Effector memory CD8-positive, alpha-beta T cell (primary cell): Measurements from ENCODE around the gene DNAJB13.

ENCODE experiments used
- ATAC-seq: fragments of 150-1000 bp; cut with Tn5 transposase; replicated peaks from 2 replicates; pipeline ENCODE4 v1.10.0; 2021; ENCODE audit warnings: mild to moderate bottlenecking, moderate library complexity
- DNase-seq, 3 experiments: peaks; one replicate each; pipeline ENCODE4 v3.0.0; 2021
- H3K27ac Mint-ChIP-seq, 2 donors: one replicate each; pipeline ENCODE4 v1.8.0; 2022; ENCODE audit warnings: mild to moderate bottlenecking in 2 of 2, mixed read lengths in 2 of 2, moderate library complexity in 2 of 2
- H3K27me3 Mint-ChIP-seq, 2 donors: one replicate each; pipeline ENCODE4 v1.8.0; 2022; ENCODE audit warnings: mixed read lengths in 2 of 2
- H3K36me3 Mint-ChIP-seq: one replicate; pipeline ENCODE4 v1.8.0; 2022; ENCODE audit warnings: mild to moderate bottlenecking, moderate library complexity, mixed read lengths; ENCODE audit not compliant: insufficient read depth
- H3K4me1 Mint-ChIP-seq, 2 donors: one replicate each; pipeline ENCODE4 v1.8.0; 2022; ENCODE audit warnings: low read depth in 2 of 2, mixed read lengths in 2 of 2
- H3K4me3 Mint-ChIP-seq, 2 donors: one replicate each; pipeline ENCODE4 v1.8.0; 2022; ENCODE audit warnings: mild to moderate bottlenecking in 2 of 2, mixed read lengths in 2 of 2, moderate library complexity in 2 of 2
- H3K9me3 Mint-ChIP-seq, 2 donors: one replicate each; pipeline ENCODE4 v1.8.0; 2022; ENCODE audit warnings: mixed read lengths in 2 of 2

DNAJB13 gene

DNA sequence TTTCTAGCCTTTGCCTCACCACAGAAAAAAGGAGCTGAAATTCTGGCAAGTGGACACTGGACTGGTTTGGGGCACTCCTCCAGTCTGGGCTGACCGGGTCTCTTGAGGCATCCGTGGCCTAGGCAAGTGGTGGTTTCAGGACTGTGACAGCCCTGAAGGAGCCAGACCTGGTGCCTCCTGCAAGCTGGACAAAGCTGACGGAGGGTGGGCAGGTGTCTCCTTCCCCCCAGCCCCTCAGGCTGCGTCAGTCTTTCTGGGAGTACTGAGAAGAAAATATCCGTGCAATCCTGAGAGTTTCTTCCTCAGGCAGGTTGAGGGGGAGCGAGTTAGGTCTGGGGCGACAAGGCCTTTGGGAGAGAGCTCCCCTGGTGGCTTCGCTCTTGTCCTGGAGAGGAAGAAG lies 62.3 kb downstream of the DNAJB13 start:
- no peak for ATAC-seq
- Mint-ChIP-seq H3K9me3 (no peaks in the 10 kb centered on the region), H3K4me3 (no peak overlapping the region), H3K4me1 (peaks cover 45 to 48% of the 10 kb centered on the region in 2 donors), H3K36me3 (peaks cover 4% of the 10 kb centered on the region), H3K27me3 (no peaks in the 10 kb centered on the region), H3K27ac (peak overlapping the region; percentile 96 to 97)
- no peak for DNase-seq

DNA sequence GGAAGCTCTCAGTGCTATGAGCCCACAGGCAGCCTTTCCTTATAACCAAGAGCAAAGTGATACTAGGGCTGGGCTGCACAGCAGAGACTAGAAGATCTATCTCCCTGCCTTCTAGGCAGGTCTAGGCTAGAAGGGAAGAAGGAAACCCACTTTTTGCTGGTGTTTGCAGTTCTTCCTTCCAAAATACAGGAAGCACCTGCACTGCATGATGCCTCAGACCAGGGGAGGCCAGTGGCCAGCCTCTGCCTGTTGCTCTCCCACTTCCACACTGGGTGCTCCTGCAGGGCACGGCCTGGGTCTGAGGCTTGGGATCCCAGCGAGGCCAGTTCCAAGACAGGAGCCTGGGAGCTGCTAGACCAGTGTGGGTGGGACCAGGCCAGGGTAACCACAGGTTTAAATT lies 64.1 kb downstream of the DNAJB13 start:
- peaks cover 35 to 37% of the 10 kb centered on the region in 2 donors for H3K4me1 Mint-ChIP-seq
- no peak for ATAC-seq

DNA sequence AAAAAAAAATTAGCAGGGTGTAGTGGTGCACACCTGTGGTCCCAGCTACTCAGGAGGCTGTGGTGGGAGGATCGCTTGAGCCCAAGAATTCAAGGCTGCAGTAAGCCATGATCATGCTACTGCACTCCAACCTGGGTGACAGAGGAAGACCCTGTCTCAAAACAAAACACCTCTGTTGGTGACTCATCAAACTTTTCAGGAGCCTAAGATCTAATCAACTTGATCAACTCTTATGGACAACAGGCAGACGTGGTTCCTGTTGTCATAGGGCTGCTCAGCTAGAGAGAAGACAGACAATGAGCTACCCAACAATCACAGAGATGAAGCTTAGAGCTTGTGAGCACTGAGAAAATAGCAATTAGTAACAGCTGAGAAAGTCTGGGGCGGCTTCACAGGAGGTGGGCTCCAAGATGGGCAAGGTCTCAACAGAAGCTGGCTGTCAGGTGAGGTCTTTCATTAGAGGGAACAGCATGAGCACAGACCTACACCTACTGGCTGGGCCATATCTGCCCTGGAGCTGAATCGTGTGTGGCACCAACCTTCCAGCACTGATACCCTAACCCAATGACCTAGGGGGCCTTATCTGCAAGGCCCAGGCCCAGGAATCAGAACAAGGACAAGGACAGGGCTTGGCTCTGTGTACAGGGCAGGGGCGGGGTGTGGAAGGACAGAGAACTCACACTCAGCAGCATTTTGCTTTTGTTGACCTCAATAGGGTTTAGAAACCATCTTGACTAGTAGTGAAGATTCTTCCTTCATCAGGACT lies 65.3 kb downstream of the DNAJB13 start:
- H3K36me3 Mint-ChIP-seq, result peaks cover 4% of the 10 kb centered on the region
- DNase-seq (no peak), ATAC-seq (no peak)
- no peaks in the 10 kb centered on the region for H3K27me3 Mint-ChIP-seq
- no peaks in the 10 kb centered on the region for H3K9me3 Mint-ChIP-seq
- peak overlapping the region; percentile 33 to 80 for H3K27ac Mint-ChIP-seq
- peaks cover 23 to 24% of the 10 kb centered on the region in 2 donors for H3K4me1 Mint-ChIP-seq
- H3K4me3 Mint-ChIP-seq, result no peak overlapping the region

More for the DNA sequence above, 64.1 kb downstream of the DNAJB13 start:
- Mint-ChIP-seq H3K27me3 (no peaks in the 10 kb centered on the region), H3K36me3 (peaks cover 4% of the 10 kb centered on the region), H3K9me3 (no peaks in the 10 kb centered on the region), H3K27ac (peak overlapping the region; percentile 41 to 49), H3K4me3 (no peak overlapping the region)
- DNase-seq, result no peak

DNA sequence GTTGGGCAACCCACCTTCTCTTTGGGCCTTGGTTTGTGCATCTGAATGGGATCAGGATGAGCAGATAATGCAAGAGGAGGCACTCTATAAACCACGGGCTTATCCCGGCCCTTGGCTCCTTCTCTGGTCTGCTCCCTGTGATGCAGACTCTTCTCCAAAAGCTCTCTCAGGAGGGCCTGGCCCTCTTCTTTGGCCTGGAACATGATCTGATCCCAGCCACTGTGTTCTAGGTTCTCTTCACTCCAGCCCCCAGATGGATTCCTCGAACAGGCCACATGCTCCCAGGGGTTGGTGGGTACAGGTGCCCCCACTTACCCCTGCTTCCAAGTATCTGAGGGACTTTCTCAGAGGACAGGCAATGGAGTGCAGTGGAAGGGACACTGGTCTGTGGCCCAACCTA lies 66.8 kb downstream of the DNAJB13 start:
- no peaks in the 10 kb centered on the region for H3K27me3 Mint-ChIP-seq

DNA sequence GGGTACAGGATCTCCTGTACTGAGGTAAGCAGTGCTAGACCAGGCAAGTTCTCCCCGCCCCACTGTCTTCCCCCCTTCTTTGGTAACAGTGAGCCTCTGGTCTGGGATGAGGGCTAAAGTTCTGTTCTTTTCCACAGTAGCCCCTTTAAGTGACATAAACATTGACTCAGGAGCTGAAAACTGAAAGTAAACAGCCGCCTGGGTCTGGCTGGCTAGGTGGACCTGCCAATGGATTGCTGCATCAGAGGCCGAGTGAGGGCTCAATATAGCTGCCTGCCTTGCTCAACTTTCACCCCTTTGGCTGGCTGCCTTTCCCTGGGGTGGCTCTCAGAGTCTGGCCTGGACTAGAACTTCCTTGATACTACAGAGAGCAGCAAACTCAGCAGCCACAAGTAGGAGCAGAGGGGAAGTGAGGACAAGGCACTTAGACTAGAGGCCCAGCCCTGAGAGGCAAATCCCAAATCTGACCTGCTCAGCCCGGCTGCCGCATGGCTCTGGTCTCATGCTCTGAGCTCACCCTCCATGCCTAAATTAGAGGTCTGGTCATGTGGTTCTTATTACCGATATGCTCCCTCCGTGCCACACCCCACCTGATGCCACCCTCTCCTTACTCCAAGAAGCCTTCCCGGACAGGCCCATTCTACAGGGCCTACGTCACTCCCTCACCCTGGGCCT lies 67.6 kb downstream of the DNAJB13 start:
- no peaks in the 10 kb centered on the region for H3K9me3 Mint-ChIP-seq
- no peak overlapping the region for H3K4me3 Mint-ChIP-seq
- H3K36me3 Mint-ChIP-seq, result no peaks in the 10 kb centered on the region
- H3K27ac Mint-ChIP-seq, result no peak overlapping the region
- H3K27me3 Mint-ChIP-seq, result no peaks in the 10 kb centered on the region
- ATAC-seq (no peak), DNase-seq (no peak)
- peaks cover 9 to 14% of the 10 kb centered on the region in 2 donors for H3K4me1 Mint-ChIP-seq

More for the DNA sequence above, 66.8 kb downstream of the DNAJB13 start:
- H3K27ac Mint-ChIP-seq, result no peak overlapping the region
- H3K4me3 Mint-ChIP-seq, result no peak overlapping the region
- ATAC-seq (no peak), DNase-seq (no peak)
- no peaks in the 10 kb centered on the region for H3K36me3 Mint-ChIP-seq
- H3K9me3 Mint-ChIP-seq, result no peaks in the 10 kb centered on the region
- H3K4me1 Mint-ChIP-seq, result peaks cover 9 to 14% of the 10 kb centered on the region in 2 donors

DNA sequence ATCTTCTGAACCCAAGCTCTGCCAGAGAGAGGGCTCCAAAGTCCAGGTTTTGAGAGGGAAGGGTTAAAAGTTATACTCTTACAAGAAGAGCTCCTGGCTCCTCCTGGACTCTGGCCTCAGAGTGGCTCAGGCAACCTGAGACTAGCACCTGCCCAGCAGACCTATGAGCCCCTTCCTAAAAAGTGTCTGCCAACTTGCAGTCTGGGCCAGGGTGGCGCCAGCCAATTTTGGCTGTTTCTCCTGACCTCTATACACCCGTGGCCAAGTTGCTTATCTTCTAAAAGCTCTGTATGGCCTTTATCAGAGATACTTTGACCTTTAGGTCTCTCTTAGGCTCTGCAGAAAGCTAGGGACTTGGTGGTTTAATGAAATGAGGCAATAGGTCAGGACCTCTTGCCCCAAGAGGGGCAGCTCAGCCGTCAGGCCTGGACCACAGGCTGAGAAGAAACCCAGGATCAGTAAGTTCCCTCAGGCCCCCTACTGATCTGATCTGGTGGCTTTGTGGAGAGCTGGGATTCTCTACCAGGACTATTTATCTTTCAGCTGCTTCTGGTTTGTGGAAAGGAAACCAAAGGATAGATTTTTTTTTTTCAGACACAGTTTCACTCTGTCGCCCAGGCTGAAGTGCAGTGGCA lies 68.4 kb downstream of the DNAJB13 start:
- Mint-ChIP-seq H3K27ac (no peak overlapping the region), H3K27me3 (no peaks in the 10 kb centered on the region), H3K4me3 (peak overlapping the region in 1 of 2 donors; percentile 7), H3K4me1 (peaks cover 15 to 16% of the 10 kb centered on the region in 2 donors), H3K9me3 (no peaks in the 10 kb centered on the region), H3K36me3 (no peaks in the 10 kb centered on the region)
- ATAC-seq, result no peak
- no peak for DNase-seq

DNA sequence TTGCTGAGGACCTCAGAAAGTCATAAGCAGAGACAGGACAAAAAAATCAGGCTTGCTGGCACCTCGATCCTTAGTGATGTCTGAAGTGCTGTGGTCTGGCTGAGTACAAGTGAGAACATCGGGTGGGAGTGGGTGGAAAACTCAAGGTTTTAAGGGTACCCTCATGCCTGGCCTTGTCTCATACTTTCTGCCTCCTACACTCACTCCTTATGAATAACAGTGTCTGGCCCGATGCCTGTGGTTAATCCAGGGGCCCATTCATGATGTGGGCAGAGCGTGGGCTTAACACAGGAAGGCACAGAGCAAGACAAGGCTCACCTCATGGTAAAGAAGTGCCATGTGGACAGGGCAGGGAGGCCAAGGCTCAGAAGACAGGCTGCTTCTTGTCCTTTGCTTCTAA lies 69.0 kb downstream of the DNAJB13 start:
- H3K4me3 Mint-ChIP-seq, result peak overlapping the region in 1 of 2 donors; percentile 7
- H3K9me3 Mint-ChIP-seq, result no peaks in the 10 kb centered on the region
- DNase-seq, result peak in 2 of 3 experiments; percentile 14 to 26
- no peak overlapping the region for H3K27ac Mint-ChIP-seq
- no peaks in the 10 kb centered on the region for H3K27me3 Mint-ChIP-seq
- peak; percentile 95 for ATAC-seq
- H3K4me1 Mint-ChIP-seq, result peaks cover 14 to 16% of the 10 kb centered on the region in 2 donors
- H3K36me3 Mint-ChIP-seq, result no peaks in the 10 kb centered on the region
